ENCODE results near the gene EBF3.

EBF3 gene

DNA sequence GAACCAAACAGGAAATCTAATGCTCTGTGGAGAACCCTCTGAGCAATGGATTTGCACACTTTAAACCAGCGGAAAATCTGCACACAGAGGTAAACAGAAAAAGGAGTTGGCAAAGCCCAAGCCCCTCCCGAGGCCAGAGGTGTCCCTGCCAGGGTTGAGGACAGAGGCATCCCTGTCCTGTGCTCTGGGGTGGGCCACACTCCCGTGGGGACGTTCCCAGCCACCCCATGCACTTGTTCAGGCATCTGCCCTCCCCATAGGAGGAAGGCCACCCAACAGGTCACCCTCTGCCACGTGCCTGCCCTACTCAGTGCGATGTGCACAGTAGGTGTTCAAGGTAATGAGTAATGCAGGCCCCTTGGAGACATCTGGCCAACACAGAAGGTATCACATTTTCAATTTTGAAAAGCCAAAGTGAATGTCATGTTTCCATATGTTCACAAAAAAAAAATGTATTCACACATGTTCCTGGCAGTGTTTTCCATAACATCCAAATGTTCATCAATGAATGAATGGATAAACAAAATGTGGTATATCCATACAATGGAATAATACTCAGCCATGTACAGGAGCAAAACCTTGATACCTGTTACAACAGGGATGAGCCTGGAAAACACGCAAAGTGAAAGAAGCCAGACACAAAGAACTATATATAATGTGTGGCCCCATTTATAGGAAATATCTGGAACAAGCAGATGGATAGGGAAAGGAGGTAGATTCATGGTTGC lies 108.1 kb downstream of the EBF3 start:
- in situ Hi-C loops (cut with MboI; ENCODE audit: low pct_unique_long_range_greater_than_20kb, low sequenced_read_pairs, unreplicated experiment), result no loop called here
- DNase-seq (ENCODE audit: low spot score), result no peak
- TF ChIP-seq, protein P1, sequence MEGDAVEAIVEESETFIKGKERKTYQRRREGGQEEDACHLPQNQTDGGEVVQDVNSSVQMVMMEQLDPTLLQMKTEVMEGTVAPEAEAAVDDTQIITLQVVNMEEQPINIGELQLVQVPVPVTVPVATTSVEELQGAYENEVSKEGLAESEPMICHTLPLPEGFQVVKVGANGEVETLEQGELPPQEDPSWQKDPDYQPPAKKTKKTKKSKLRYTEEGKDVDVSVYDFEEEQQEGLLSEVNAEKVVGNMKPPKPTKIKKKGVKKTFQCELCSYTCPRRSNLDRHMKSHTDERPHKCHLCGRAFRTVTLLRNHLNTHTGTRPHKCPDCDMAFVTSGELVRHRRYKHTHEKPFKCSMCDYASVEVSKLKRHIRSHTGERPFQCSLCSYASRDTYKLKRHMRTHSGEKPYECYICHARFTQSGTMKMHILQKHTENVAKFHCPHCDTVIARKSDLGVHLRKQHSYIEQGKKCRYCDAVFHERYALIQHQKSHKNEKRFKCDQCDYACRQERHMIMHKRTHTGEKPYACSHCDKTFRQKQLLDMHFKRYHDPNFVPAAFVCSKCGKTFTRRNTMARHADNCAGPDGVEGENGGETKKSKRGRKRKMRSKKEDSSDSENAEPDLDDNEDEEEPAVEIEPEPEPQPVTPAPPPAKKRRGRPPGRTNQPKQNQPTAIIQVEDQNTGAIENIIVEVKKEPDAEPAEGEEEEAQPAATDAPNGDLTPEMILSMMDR (IDR thresholded peaks at IDR 0.05; ENCODE audit: extremely low read depth, insufficient read depth, missing control alignments), result no peak

- in situ Hi-C loops (cut with MboI; ENCODE audit: low pct_unique_long_range_greater_than_20kb, low sequenced_read_pairs, unreplicated experiment), result no loop called here
- TF ChIP-seq, protein P1 (IDR thresholded peaks at IDR 0.05; ENCODE audit: extremely low read depth, insufficient read depth, missing control alignments), result no peak
- no peak for DNase-seq (ENCODE audit: low spot score)
Measured at GRCh38 chr10:129854796-129855705, 109.0 kb downstream of the EBF3 start.

DNA sequence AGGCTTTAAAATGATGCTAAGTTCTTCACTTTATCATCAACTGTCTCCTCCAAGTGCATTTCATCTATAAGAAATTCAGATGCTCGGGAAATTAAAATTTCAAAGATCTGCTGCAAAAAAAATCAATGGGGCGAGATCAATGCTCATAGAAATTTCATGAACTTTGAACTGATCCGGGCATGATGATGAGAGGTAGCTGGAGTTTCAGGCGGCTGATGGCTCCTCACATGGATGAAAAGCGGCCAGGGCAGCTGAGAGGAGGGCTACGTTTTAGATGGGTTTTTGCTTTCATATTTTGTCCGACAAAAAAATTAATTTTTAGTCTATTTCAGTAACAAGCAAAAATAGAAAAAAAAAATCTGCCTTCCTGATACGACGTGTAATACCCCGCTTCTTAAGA lies 109.9 kb downstream of the EBF3 start:
- DNase-seq (ENCODE audit: low spot score), result no peak
- in situ Hi-C loops (cut with MboI; ENCODE audit: low pct_unique_long_range_greater_than_20kb, low sequenced_read_pairs, unreplicated experiment), result no loop called here
- TF ChIP-seq, protein P1 (IDR thresholded peaks at IDR 0.05; ENCODE audit: extremely low read depth, insufficient read depth, missing control alignments), result no peak

DNA sequence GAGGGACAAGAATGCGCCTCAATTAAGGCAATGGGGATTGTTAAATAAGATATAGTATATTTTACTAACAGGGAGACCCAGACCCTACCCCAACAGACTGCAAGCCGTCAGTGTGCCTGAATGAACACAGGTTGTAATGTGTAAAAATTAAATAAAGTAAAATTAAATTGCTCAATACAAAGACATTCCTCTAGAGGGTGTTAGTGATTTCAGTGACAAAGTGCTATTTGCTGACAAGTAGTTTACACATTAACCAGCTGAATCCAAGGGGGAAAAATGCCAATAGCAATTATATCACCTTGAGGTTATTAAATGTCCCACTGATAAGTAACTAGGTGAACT lies 110.5 kb downstream of the EBF3 start:
- in situ Hi-C loops (cut with MboI; ENCODE audit: low pct_unique_long_range_greater_than_20kb, low sequenced_read_pairs, unreplicated experiment), result no loop called here
- TF ChIP-seq, protein P1 (IDR thresholded peaks at IDR 0.05; ENCODE audit: extremely low read depth, insufficient read depth, missing control alignments), result no peak
- no peak for DNase-seq (ENCODE audit: low spot score)

DNA sequence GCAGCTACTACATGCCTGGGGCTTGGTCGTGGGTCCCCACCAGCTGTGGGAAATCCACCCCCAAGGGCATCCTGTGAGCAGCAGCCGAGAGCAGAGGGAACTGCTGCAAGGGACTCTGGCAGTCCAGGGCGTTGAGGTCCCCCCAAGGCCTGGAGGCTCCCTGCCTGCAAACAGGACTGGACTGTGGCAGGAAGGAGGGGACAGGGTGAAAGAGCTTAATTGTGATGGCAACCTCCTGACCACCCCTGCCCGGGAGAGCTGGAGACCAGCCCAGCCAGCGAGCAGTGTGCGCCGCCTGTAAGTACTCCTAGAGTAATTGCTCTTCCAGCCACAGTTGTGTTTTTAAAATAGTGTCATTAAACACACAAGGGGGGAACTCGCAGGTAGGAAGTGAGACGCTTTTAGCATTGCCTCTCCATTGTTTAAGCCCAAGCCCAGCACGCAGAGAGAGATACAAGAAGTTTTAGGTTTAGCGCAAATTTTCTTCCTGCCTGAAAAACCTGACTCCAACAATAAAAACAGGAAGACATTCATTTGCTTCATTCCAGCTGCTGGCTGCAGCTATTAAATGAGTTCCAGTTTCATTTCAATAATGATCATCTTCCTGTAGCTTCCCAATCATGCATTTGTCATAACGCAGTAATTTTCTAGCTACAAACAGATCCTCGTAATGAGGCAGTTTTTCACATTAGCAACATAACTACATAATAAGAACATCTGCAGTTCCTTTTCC lies 111.1 kb downstream of the EBF3 start:
- DNase-seq (ENCODE audit: low spot score), result no peak
- in situ Hi-C loops (cut with MboI; ENCODE audit: low pct_unique_long_range_greater_than_20kb, low sequenced_read_pairs, unreplicated experiment), result no loop called here
- TF ChIP-seq, protein P1 (IDR thresholded peaks at IDR 0.05; ENCODE audit: extremely low read depth, insufficient read depth, missing control alignments), result no peak

- no peak for DNase-seq (ENCODE audit: low spot score)
- in situ Hi-C loops (cut with MboI; ENCODE audit: low pct_unique_long_range_greater_than_20kb, low sequenced_read_pairs, unreplicated experiment), result no loop called here
- TF ChIP-seq, protein P1 (IDR thresholded peaks at IDR 0.05; ENCODE audit: extremely low read depth, insufficient read depth, missing control alignments), result no peak
Measured at GRCh38 chr10:129851941-129852640, 112.0 kb downstream of the EBF3 start.
